ENCODE data around the gene SPDL1. TPM values are rescaled to one million over a fixed set of nuclear protein-coding genes. Genes with fewer than 3 reads are reported as not detected.
A peak's percentile ranks its signal among the peaks of the same experiment; 100 is the strongest.

The SPDL1 gene
- total RNA-seq, 6 experiments from 2014 or later: 68.8 to 121 (median 74.4) TPM

DNA sequence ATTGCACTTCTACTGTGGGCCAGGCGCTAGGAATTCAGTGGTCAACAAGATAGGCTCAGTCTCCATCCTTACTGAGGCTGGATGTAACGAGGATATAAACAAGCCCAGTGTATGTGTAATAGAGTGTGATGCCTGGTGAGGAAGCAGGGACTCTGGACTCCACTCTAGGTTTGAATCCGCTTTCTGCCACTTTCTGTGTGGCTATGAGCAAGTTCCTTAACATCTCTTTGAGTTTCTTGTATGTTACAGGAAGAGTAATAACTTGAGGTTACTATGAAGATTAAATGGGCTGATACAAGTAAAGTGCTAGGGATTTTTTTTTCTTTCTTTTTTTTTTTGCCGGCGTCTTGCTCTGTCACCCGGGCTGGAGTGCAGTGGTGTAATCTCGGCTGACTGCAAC, 65.9 kb downstream of the SPDL1 start:
- H3K4me1 Mint-ChIP-seq (ENCODE audit: low read depth): peaks cover 50% of the 10 kb centered on the region
- H3K36me3 Mint-ChIP-seq (ENCODE audit: low read depth): 0 out of 2 replicates have a peak, but pooled peaks cover 4% of the 10 kb centered on the region
- H3K27me3 Mint-ChIP-seq (ENCODE audit: insufficient read depth): no peaks in the 10 kb centered on the region
- no peak for DNase-seq
- H3K9me3 Mint-ChIP-seq: no peaks in the 10 kb centered on the region
- H3K27ac Mint-ChIP-seq: peak overlapping the region; percentile 94
- peak overlapping the region; percentile 56 for H3K4me3 Mint-ChIP-seq
- no peak for TF ChIP-seq CTCF (IDR thresholded peaks at IDR 0.05)

DNA sequence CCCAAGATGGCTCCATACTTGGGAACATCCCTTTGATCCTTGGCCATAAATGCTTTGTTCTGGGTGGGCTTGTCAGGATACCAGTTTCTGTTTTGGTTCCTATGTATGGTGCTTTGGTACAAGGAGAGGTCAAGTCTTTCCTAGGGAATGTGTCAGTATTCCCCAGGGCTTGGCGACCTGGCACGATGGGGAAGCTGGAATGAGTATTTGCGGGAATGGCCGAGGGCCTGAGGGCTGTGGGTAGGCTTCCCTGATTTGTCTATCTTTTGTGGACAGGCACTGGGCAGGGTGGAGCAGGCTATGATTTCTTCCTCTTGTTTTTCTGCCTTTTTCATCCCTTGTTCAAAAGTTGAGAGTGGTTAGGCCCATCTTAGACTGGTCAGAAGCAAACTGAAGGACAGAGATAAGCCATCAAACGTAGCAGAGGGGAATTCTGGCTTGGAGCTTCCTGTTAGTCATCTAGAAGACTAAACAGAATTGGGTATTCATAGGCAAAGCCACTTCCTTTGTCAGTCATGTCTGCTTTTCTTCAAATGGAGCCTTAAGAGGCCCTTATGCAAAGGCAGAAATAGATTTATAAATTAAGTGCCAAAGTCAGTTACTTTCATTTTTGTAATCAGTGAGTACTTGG, 67.2 kb downstream of the SPDL1 start:
- Mint-ChIP-seq H3K4me1 (ENCODE audit: low read depth) (peaks cover 56% of the 10 kb centered on the region), H3K27ac (peak overlapping the region; percentile 94), H3K36me3 (ENCODE audit: low read depth) (0 out of 2 replicates have a peak, but pooled peaks cover 4% of the 10 kb centered on the region), H3K9me3 (no peaks in the 10 kb centered on the region), H3K4me3 (peak overlapping the region; percentile 50), H3K27me3 (ENCODE audit: insufficient read depth) (no peaks in the 10 kb centered on the region)
- no peak for TF ChIP-seq CTCF (IDR thresholded peaks at IDR 0.05)
- DNase-seq: peak; percentile 76

DNA sequence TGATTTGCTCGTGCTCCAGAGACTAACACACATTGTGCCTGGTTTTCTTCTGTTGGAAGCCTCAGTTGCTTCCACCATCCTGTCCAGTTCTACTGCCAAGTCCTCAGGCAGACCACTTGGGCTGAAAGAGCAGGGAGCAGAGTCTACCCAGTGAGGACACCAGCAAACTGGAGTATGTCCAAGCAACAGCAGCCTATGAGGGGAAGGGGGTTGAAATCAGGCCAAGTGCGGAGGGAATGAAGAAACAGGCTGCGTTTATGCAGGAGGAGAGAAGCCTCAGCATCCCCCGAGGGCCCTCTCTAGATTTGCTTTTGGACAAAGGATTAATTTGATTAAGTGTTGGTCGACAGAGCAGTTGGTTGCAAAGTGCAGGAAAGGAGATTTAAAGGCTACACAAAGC, 68.0 kb downstream of the SPDL1 start:
- Mint-ChIP-seq H3K36me3 (ENCODE audit: low read depth) (0 out of 2 replicates have a peak, but pooled peaks cover 4% of the 10 kb centered on the region), H3K4me1 (ENCODE audit: low read depth) (peaks cover 63% of the 10 kb centered on the region), H3K4me3 (peak overlapping the region; percentile 50), H3K27ac (peak overlapping the region; percentile 94), H3K9me3 (no peaks in the 10 kb centered on the region), H3K27me3 (ENCODE audit: insufficient read depth) (no peaks in the 10 kb centered on the region)
- no peak for TF ChIP-seq CTCF (IDR thresholded peaks at IDR 0.05)
- DNase-seq: no peak

- Mint-ChIP-seq H3K4me3 (no peak overlapping the region), H3K4me1 (ENCODE audit: low read depth) (peaks cover 68% of the 10 kb centered on the region), H3K27ac (peak overlapping the region; percentile 94; the same call in 1 of the 2 replicates), H3K27me3 (ENCODE audit: insufficient read depth) (no peaks in the 10 kb centered on the region), H3K36me3 (ENCODE audit: low read depth) (0 out of 2 replicates have a peak, but pooled peaks cover 4% of the 10 kb centered on the region), H3K9me3 (no peaks in the 10 kb centered on the region)
- TF ChIP-seq CTCF (IDR thresholded peaks at IDR 0.05): no peak
- no peak for DNase-seq
Measured at GRCh38 chr5:169652057-169652456, 68.5 kb downstream of the SPDL1 start.

DNA sequence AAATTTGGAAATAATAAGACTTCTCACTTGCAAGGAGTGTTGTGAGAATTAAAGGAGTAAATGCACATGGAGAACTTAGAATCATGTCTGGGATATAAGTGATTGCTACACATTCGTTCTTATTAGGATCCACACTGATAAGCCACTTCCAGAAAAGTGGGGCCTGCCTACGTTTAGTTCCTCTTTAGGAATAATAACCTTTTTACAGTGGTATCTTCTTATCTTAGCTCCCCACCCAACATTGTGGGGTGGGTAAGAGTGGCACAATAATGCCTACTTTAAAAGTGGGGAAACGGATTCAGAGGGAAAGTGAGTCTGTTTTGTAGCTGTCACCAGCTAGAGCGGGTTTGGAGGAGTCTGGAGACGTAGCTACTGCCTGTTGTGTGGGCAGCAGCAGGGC, 69.5 kb downstream of the SPDL1 start:
- no peak for TF ChIP-seq CTCF (IDR thresholded peaks at IDR 0.05)
- Mint-ChIP-seq H3K36me3 (ENCODE audit: low read depth) (0 out of 2 replicates have a peak, but pooled peaks cover 4% of the 10 kb centered on the region), H3K4me3 (no peak overlapping the region), H3K27me3 (ENCODE audit: insufficient read depth) (no peaks in the 10 kb centered on the region), H3K4me1 (ENCODE audit: low read depth) (peaks cover 67% of the 10 kb centered on the region), H3K27ac (no peak overlapping the region), H3K9me3 (no peaks in the 10 kb centered on the region)
- no peak for DNase-seq

Other genes starting within 250 kb of the SPDL1 start
- 1 to 10 TPM; 1.4 to 6.5 (median 3.0) TPM for gene DOCK2, start 53.5 kb downstream of the SPDL1 start, total RNA-seq (2021; fragmentation: NEBNext Ultra II Directional; extraction: Animal tissue kit (Norgen Biotek cat#: 25700))

All from HFFc6 (cell line).